Stimulated activated CD8-positive, alpha-beta memory T cell treated with anti-CD3 and anti-CD28 coated beads, Interleukin-4, amount 100 ng/mL, for 48 hours (primary cell): Measurements from ENCODE around the gene BCAP31.

ENCODE experiments used
- DNase-seq: peaks from one replicate; pipeline ENCODE4 v3.0.0-alpha.2; 2020

BCAP31 gene

GRCh38 chrX:153724252-153725038 lies at the start of gene BCAP31, which contains the start of gene ABCD1:
Gene BCAP31, minus strand, starts transcription at chrX:153724387. Its CDS starts 1,143 bp downstream, at chrX:153723244.
Gene ABCD1, plus strand, starts transcription at chrX:153724856. Its CDS starts 411 bp downstream, at chrX:153725267.
- DNase-seq = peak; percentile 90

DNA sequence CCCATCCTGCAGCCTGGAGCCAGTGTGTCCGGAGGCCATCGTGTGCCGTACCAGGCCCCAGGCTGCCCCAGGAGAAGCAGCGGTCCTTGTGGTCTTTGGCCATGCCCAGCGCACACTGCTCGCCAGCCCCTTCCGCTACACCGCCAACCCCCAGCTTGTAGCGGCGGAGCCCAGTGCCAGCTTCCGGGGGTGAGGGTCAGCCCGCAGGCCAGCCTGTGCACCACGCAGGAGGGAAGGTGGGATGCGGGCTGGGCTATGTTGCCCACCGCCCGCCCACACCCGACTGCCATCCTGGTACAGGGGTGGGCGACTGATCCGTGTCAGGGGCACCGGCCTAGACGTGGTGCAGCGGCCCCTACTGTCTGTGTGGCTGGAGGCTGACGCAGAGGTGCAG lies 49.0 kb upstream of the BCAP31 start:
- DNase-seq = no peak

GRCh38 chrX:153772316-153773217 lies 48.4 kb upstream of the BCAP31 start:
- DNase-seq = no peak

GRCh38 chrX:153771415-153772315 lies 47.5 kb upstream of the BCAP31 start:
- DNase-seq = no peak

DNA sequence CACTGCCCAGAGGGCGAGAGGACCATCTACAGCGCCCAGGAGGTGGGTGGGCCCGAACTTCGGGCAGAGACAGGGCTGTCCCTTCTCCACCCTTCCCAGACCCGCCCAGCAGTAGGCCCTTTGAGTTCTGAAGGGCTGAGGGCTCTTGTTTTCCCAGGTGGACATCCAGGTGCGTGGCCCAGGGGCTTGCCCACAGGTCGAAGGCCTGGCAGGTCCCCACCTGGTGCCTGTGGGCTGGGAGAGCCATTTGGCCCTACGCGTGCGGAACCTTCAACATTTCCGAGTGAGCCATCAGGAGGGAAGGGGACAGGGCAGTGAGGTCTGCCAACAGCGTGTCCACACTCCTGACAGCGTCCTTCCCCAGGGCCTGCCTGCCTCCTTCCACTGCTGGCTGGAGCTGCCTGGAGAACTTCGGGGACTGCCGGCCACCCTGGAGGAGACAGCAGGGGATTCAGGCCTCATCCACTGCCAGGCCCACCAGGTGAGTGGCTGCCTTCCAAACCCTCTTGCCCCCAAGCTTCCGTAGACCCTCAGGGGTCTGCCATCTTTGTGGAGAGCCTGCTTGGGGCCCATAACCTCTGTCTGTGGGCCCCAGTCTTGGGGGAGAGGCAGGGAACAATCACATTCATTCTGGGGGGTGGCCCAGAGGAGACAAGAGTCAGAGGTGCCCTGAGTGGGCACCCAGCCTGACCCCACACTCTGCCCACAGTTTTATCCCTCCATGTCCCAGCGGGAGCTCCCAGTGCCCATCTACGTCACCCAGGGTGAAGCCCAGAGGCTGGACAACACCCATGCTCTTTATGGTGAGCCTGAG lies 46.6 kb upstream of the BCAP31 start:
- DNase-seq = no peak

- no peak for DNase-seq
Measured at GRCh38 chrX:153769865-153770600, 45.8 kb upstream of the BCAP31 start.

DNA sequence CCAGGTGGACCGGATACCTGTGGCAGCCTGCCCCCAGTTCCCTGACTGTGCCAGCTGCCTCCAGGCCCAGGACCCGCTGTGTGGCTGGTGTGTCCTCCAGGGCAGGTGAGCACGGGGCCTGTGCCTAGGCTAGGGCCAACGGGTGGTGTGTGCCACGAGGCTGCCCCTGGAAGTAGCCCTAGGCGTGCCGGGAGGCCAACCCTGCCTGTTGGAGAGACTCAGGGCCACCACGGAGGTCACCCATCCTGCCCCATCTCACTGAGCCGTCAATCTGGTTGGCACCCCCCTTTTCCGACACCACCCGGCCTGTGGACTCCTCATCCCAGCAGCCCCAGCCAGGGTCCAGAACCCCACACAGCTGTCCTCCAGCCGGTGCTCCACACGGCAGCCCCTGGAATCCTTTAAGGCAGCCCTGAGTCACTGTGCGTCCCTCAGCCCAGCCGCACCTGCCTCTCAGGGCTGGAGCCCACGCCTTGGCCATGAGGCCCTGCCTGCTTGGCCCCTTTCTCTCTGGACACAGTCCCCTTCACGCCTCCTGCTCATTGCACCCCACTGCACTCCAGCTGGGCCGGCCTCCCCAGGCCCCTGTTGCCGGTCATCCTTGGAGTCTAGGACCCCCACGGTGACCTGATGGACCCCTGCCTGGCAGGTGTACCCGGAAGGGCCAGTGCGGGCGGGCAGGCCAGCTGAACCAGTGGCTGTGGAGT lies 45.1 kb upstream of the BCAP31 start:
- no peak for DNase-seq

DNA sequence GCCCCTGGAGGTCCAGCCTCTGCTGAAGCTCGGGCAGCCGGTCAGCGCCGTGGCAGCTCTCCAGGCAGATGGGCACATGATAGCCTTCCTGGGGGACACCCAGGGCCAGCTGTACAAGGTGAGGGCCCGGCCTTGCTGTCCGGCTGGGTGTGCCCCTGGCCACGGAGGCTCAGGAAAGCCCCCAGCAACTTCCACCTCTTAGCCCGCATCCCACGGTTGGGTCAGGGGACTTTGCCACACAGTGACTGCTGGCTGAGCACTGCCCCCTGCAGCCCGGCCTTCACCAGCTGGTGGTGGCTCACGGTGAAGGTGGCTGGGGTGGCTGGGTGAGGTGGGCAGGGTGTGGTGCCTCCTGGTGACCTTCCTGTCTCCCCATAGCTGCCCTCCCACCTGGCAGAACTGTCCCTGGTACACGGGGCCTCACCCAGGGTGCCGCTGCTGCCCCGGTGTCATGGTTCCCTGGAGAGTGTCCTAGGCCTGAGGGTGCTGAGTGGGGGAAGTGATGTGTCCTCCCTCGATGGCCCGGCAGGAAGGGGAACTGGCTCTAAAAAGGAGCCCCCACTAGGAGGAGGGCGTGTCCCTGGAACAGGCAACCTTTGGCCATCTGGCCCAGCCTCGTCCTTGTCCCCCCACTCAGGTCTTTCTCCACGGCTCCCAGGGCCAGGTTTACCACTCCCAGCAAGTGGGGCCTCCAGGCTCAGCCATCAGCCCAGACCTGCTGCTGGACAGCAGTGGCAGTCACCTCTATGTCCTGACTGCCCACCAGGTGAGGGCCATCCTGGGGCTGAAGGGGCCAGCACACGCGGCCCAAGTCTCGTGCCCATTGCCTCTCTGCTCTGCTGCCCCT lies 44.3 kb upstream of the BCAP31 start:
- DNase-seq = no peak

- DNase-seq = no peak
Measured at GRCh38 chrX:153767674-153768055, 43.5 kb upstream of the BCAP31 start.

DNA sequence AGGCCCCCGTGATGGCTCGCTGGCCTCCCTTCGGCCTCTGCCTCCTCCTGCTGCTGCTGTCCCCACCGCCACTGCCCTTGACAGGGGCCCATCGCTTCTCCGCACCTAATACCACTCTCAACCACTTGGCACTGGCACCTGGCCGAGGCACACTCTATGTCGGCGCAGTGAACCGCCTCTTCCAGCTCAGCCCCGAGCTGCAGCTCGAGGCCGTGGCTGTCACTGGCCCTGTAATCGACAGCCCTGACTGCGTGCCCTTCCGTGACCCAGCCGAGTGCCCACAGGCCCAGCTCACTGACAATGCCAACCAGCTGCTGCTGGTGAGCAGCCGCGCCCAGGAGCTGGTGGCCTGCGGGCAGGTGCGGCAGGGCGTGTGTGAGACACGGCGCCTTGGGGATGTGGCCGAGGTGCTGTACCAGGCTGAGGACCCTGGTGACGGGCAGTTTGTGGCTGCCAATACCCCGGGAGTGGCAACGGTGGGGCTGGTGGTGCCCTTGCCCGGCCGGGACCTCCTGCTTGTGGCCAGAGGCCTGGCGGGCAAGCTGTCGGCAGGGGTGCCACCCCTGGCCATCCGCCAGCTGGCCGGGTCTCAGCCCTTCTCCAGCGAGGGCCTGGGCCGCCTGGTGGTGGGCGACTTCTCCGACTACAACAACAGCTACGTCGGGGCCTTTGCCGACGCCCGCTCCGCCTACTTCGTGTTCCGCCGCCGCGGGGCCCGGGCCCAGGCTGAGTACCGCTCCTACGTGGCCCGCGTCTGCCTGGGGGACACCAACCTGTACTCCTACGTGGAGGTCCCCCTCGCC lies 42.9 kb upstream of the BCAP31 start:
- no peak for DNase-seq

GRCh38 chrX:153766098-153766817 lies 42.1 kb upstream of the BCAP31 start:
- peak; percentile 59 for DNase-seq

DNA sequence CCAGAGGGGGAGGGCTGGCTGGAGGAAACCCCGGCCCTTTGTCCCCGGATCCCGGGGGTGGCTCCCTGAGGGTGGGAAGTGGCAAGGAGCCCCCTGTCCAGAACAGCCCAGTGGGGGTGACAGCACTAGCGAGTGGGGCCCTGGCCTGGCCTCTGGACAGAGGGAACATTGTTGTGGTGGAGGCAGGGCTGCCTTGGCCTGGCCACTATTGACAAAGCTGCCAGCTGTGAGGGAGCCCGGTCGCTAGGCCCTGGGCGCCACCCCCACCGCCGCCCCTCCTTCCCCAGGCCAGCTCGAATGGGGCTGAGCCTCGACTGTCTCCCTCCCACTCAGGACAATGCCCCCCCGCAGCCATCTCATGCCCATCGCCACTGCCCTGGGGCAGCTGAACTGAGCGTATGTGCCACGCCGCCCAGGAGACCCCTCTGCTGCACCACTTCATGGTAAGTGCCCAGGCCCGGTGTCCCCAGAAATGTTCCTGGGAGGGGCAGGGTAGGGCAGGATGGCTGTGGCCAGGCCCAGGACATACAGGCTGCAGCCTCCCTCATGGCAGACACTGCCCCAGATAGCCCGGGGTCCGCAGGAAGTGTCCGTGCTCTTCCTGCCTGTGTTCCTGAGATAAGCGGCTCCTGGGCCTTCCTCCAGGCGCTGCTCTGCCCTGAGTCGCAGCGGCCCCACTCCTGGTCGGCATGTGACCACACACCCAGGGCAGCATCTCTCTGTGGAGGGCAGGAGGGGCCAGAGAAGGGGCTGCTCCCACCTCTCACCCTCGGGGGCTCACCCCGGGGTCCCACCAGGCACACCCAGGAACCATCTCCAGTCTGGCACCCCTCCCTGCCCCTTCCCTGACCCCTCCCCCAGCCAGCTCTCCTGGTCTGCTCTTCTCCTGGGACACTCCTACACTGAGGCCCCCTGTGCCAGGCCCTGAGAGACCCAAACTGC lies 41.2 kb upstream of the BCAP31 start:
- DNase-seq = no peak

DNA sequence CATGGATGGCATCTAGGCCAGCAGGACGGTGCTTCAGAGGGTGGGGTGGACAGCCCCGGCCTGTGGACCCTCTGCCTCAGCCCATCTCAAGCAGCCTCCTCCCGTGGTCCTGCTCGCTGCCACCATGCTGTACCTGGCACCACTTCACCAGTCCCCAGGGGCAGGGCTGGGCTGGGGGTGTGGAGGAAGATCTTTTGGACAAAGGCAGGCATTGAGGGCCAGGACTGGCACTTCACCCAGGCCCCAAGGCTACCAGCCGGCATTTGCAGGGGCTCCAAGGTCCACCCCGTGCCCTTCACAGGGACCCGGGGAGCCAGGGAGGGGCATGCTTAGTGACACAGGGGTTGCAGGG lies 40.6 kb upstream of the BCAP31 start:
- no peak for DNase-seq

DNA sequence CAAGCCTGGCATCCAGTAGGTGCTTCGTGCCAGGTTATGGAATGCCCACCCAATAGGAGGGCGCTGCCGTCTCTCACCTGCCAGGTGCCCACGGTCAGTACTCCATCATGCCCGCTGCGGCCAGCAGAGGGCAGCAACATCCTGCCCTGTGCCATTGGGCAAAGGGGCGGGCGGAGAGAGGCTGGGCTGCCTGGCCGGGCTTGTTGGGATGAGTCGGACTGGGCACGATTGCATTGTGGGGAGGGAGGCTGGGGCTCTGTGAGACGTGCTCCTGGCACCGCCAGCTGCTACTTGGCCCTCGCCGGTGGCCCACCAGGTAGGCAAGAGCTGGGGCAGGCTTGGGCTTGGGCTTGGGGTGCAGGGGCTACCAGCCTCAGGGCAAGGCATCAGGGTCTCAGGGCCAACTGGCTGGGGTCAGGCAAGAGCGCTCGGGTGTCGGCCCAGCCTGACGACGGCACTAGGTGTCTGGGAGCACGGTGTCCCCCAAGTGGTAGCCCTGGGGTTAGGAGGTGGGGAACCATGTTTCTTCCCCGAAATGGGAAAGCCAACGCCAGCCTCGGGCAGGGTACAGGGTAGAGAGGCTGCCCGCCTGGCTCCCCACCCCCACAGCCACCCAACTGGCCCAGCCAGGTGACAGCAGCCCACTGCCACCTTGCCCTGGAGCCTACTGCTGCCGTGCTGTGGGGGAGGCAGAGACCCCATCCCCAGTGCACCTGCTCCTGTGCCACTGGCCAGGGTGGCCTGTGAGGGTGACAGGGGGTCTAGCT lies 40.0 kb upstream of the BCAP31 start, which contains the start of gene PLXNB3:
PLXNB3 (plus strand) TSS at position 261 of the 767 bp plus-strand sequence. CDS start 1,287 bp downstream, outside the sequence.
- peak; percentile 84 for DNase-seq

DNA sequence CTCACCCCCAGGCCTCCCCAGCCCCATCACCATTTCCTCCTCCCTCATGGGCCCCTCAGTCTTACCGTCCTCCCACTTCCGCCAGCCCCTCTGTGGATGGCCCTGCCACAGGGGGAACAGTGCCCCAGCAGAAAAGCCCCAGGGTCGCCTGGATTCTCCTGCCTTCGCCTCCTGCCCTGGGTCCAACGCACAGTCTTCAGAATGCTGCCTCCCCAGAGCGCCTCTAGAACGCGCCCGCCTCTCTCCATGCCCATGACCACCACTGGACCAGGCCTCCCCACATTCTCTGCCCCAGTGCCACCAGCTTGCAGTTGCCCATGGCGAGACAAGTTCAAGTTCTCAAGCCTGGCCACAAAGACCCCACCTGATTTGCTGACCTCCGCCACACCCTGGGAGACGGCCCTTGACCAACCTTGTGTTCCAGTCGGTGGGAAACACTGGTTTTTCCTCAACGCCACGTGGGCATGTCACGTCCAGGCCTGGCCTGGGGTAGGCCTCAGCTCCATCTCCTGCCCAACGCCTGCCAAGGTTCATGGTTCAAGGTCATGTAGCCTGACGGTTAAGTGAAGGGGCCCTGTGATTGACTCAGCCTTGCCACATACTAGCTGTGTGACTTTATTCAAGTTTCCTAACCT lies 39.2 kb upstream of the BCAP31 start:
- no peak for DNase-seq
